Erythroblast (primary cell): ENCODE results near the gene ARMC9.

Experiments used
- GATA1 ChIP-seq: IDR thresholded peaks from 2 replicates; pipeline ENCODE4 v1.6.1; 2011; ENCODE audit warnings: low read depth, mild to moderate bottlenecking, control low read depth, low read length, moderate library complexity
- POLR2A ChIP-seq: IDR thresholded peaks from 2 replicates; pipeline ENCODE4 v1.6.1; 2011; ENCODE audit warnings: mild to moderate bottlenecking, low read length

- TF ChIP-seq POLR2A (no peak), GATA1 (no peak)
Measured at GRCh38 chr2:231332872-231333500, 134.6 kb downstream of the ARMC9 start.
